HG02840 (cell line): ENCODE data around the gene S100A1.
A peak's percentile ranks its signal among the peaks of the same experiment; 100 is the strongest.
"Not testable (repeated sequence)": the region's sequence is repeated elsewhere in the genome, so short reads cannot be mapped to it uniquely, and the experiment has no call there.

Source experiments
- ATAC-seq: cut with Tn5 transposase; IDR thresholded peaks from one replicate; pipeline ENCODE4 v1.9.1; 2021; ENCODE audit warnings: mild to moderate bottlenecking, moderate library complexity, moderate number of reproducible peaks; ENCODE audit not compliant: unreplicated experiment, low FRiP score

S100A1 gene

GRCh38 chr1:153649863-153650235 is 21.6 kb downstream of the S100A1 start:
- no peak for ATAC-seq

DNA sequence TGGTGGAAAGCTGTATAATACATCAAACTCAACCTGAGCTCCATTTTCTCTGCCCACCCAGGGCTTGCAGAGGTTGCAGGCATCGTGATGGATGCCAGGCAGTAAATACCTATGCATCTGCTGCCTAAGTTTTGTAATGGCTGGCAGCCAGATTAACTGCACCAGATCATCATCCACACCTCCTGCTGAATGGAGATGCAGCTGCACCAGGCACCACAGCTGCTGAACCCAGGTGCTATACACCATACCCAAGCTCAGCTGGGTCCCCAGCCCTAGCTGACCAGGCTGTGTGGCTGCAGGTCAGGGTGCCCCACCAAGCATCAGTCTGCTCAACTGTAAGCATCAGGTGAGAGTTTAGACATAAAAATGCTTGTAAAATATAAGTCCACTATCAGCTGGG is 23.5 kb downstream of the S100A1 start:
- ATAC-seq: no peak

- ATAC-seq: no peak
Observed at GRCh38 chr1:153652805-153653500, 24.7 kb downstream of the S100A1 start.

GRCh38 chr1:153655333-153655732 is 27.1 kb downstream of the S100A1 start:
- ATAC-seq: no peak

- ATAC-seq: peak; percentile 87
Observed at GRCh38 chr1:153658400-153659174, 30.4 kb downstream of the S100A1 start, which contains the start of gene SNAPIN. Gene SNAPIN (plus strand): TSS chr1:153658703. CDS start chr1:153658744, 41 bp downstream.

DNA sequence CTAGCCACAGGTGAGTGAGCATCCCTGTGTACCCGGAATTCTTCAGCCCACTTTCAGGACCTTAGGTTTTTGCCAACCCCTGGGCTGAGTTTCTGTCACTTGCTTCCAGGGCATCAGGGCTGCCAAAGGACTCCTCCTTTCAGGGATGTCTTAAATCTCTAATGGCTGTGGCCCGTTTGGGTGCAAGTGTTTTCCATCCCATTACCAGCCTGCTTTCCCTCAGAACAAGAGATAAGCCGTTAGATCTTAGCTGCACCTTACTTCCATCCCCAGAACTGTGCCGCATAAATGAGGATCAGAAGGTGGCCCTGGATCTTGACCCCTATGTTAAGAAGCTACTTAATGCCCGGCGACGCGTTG is 30.9 kb downstream of the S100A1 start:
- no peak for ATAC-seq

DNA sequence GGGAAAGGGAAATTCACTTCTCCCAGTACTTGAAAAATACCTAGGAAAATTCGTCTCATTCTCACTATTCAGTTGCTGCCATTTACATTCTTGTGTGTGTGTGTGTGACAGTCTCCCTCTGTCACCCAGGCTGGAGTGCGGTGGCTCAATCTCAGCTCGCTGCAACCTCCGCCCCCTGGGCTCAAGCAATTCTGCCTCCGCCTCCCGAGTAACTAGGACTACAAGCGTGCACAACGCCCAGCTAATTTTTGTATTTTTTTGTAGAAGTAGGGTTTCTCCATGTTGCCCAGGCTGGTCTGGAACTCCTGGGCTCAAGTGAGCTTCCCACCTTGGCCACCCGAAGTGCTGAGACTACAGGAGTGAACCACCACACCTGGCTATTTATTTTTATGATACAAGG is 31.4 kb downstream of the S100A1 start:
- ATAC-seq: no peak

GRCh38 chr1:153661111-153661708 is 33.0 kb downstream of the S100A1 start:
- ATAC-seq: no peak

DNA sequence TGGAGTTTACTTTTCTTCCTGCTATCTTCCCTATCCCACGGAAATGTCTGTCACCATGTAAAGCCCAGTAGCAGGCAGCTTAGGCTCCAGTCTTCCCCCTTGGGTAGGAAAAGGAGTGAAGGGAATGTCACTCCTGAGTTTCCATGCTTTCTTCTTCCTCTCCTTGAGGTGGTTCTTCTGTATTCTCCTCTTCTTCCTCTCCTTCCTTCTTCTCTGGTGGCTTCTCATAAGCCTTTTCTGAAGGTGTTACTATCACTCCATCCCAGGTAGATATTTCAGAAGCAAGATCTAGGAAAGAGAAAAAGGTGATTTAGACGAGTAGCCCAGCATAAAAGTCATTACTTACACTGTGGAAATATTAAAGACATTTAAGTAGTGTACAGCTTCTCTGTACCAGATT is 34.0 kb downstream of the S100A1 start:
- no peak for ATAC-seq

- no peak for ATAC-seq
Observed at GRCh38 chr1:153663211-153663610, 35.0 kb downstream of the S100A1 start.

DNA sequence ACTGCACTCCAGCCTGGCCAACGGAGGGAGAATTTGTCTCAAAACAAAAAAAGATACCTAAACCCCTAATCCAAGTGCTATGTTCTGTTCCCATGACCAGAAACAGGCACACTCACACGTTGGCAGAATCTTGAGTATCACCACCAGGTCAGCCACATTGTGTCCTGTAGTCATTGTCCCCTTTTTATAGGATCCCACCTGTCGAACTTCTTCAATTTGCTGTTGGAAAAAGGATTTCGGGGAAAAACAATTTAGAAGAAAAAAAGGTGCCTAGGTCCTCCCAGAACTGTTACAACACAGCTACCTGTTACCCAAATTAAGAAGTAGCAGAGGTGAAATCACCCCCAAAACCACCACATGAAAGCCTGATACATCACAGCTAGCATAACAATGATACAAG is 39.2 kb downstream of the S100A1 start:
- ATAC-seq: no peak

- ATAC-seq: not testable (repeated sequence)
Observed at GRCh38 chr1:153668672-153669071, 40.4 kb downstream of the S100A1 start.

- no peak for ATAC-seq
Observed at GRCh38 chr1:153669606-153670005, 41.4 kb downstream of the S100A1 start.

DNA sequence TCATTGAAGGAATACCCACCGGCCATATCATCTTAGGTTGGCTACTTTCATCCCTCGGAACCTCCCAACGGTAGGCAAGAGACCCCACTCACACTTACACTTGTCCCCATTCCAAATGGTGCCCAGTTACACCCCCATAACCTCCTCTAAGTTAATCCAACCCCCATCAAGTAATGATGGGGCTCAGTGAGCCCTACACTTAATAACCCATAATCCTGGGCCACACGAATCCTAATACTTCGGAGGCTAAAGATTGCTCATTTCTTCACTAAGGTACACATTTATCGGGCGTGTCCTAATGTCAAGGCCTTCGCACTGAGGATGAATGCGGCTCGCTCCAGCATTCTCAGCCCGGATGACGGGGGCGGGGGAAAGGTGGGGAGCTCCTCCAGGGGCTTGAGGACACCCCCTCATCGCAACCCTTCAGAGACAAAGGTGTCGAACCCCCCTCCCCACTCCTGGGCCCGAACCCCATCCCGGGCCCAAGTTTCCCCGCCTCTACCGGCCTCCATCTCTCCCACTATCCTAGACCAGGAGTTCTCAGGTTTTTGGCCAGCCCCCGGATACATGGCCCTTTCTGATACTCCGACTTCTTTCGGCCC is 42.1 kb downstream of the S100A1 start:
- no peak for ATAC-seq

- peak; percentile 96 for ATAC-seq
Observed at GRCh38 chr1:153670859-153671627, 42.8 kb downstream of the S100A1 start, which contains the start of gene ILF2. Gene ILF2 (minus strand): TSS chr1:153670993. CDS start chr1:153670922, 71 bp downstream.

GRCh38 chr1:153671628-153672353 is 43.6 kb downstream of the S100A1 start:
- ATAC-seq: peak; percentile 2

- ATAC-seq: no peak
Observed at GRCh38 chr1:153673511-153673910, 45.3 kb downstream of the S100A1 start.

- no peak for ATAC-seq
Observed at GRCh38 chr1:153677718-153678518, 49.7 kb downstream of the S100A1 start.
